ENCODE data around the gene CNOT4. TPM values are rescaled to one million over a fixed set of nuclear protein-coding genes. Genes with fewer than 3 reads are reported as not detected.

Gene CNOT4
- total and polyA plus RNA-seq, 2 of the 8 experiments (the other 6 are each of a cell fraction or from before 2014, with no cell fraction given), result 10.9 to 25.8 TPM

- TF ChIP-seq NANOG (IDR thresholded peaks at IDR 0.05; ENCODE audit: insufficient read depth, low read depth, low read length, poor library complexity, severe bottlenecking) (no peak), SIN3A (conservative IDR thresholded peaks at IDR 0.05 in 1 of 2, IDR thresholded peaks at IDR 0.05 in 1 of 2; ENCODE audit: low read depth in 1 of 2, low read length in 2 of 2) (no peak)
Measured at GRCh38 chr7:135492151-135492550, 17.8 kb downstream of the CNOT4 start (continued).
